ENCODE measurements around the gene SCYGR3.
"Not testable (repeated sequence)": the region's sequence is repeated elsewhere in the genome, so short reads cannot be mapped to it uniquely, and the experiment has no call there.

The SCYGR3 gene

DNA sequence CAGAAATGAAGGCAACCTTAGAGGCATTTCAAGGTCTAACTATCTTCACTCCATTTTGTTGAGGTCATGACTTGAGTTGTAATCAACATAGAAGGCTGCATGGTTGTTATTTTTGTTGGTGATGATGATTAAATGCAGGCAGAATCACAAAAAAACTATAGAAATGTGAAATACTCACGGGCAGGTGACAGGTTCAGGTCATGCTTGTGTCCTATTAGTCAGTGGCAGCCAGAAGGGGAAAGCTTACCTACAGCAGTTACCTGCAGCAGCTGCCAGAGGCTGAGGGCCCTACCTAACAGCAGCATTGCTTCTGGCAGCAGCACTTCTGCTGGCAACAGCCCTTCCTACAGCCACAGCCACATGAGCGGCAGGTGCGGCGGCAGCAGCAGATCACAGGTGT lies 394 bp downstream of the SCYGR3 start:
- DNase-seq (ENCODE audit: low read depth in 1 of 2, low spot score in 1 of 2) = no peak

DNA sequence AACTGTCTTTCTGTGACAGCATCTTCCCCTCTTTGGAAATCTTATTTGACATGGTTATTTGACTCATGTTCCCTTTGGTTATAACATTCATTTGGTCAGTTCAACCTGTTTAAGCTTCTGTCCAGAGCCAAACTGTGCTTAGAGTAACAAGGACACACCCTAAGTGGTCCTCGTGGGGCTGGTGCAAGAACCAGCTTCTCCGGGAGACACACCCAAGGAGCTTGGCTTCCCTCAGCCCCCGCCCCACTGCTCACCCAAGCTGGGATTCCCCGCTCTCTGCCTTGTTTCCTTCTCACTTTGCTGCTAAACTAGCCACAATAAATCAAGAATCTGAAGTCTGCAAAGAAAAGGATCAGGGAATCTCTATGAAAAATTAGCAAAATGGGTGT lies 1.4 kb downstream of the SCYGR3 start:
- no peak for DNase-seq (ENCODE audit: low read depth in 1 of 2, low spot score in 1 of 2)

DNA sequence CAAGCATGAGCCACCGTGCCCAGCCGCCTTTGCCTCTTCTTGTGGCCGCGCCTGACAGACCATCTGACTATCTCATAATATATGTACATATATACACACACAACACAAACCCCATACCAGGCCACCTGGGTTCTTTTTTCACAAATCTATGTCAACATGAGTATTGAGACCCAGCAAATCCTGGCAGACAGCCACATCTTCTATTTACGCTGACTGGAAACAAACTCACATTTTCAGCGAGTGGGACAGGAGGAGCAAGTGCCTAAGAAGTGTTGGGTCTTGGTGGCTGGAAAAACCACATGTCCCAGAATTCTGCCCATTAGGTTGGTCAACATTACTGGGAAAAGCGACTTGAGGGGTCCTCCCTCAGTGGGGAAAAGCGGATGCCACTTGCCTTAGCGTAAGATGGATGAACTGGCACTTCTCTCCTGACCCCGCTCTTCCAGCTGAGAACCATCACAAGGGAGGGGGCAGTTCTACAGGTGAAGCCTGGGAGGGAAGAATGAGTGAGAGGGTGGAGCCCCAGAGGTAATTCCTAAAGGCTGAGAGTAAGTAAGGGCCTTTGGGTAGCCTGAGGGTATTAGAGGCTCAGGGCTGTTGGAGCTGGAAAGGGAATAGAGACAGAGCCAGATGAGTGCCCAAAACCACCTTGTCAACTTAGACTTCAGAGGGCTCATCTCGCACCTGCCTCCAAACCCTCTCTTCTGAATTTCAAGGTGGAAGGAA lies 1.9 kb downstream of the SCYGR3 start:
- no peak for DNase-seq (ENCODE audit: low read depth in 1 of 2, low spot score in 1 of 2)

DNA sequence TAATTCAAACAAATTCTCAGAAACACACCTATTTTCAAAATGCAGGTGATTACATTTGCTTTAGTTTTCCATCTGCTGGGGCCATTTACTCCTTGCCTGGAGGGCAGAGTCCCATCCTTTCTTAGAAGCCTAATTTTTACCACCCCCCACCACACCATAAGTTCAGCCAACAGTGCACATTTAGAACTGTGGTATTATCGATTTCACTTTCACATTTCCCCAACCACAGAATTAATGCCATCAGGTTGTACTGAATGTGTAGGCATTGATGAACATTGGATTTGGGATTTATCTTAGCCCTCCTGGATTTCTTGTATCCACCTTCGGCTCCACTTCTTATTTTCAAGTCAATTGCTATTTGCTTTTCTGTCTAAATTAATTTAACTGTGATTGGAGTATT lies 4.5 kb downstream of the SCYGR3 start:
- DNase-seq (ENCODE audit: low read depth in 1 of 2, low spot score in 1 of 2) = no peak

DNA sequence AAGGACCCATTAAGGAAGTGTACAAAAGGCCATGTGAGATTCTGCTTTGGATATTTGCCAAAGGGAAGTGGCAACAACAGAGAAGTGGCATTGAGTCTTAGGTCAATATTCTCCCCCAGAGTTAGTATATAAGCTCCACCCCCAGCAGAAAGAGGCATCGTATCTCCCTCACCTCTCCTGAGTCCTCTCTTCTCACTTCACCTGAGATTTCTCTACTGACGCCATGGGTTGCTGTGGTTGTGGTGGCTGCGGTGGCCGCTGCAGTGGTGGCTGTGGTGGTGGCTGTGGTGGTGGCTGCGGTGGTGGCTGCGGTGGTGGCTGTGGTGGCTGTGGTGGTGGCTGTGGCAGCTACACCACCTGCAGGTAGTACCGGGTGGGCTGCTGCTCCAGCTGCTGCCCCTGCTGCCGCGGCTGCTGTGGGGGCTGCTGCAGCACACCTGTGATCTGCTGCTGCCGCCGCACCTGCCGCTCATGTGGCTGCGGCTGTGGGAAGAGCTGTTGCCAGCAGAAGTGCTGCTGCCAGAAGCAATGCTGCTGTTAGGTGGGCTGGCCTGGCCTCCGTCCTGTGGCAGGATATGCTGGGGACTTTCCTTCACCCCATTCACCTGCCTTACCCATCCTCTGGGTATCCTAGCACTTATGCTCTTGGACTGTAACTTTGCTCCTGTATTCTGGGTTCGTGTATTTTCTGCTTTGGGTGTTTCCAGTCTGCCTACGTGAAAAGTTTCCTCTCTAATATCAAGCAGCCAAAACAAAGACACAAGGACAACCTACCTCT lies 5.9 kb downstream of the SCYGR3 start:
- DNase-seq (ENCODE audit: low read depth in 1 of 2, low spot score in 1 of 2) = no peak

DNA sequence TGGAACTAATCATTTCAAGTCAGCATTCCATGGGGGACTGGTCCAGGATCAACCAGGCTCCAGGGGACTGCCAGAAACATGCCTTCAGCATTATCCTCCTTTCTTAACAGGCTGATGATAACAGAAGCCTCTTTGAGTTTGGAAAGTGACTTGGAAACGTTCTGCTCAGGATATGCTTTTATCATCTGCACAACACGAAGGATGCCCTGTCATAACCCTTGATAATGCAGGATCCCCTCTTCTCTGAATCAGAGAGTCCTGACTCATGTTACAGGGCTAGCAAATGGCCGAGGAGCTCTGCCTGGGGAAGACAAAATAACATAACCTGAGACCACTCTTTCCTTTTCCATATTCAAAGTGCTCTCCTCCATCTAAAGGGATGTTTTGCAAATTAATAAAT lies 6.7 kb downstream of the SCYGR3 start:
- DNase-seq (ENCODE audit: low read depth in 1 of 2, low spot score in 1 of 2) = no peak

DNA sequence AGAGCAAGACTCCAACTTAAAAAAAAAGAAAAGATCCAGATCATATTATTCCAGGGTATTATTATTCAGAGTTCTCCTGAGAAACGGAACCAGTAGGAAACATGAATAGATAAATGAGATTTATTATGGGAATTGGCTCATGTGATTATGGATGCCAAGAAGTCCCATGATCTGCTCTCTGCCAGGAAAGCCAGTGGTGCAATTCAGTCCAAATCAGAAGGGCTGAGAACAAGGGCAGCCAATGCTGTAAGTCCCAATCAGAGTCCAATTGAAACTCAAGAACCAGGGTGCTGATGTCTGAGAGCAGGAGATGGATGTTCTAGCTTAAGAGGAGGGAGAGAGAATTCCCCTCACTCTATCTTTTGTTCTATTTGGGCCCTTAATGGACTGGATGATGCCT lies 8.2 kb downstream of the SCYGR3 start:
- DNase-seq (ENCODE audit: low read depth in 1 of 2, low spot score in 1 of 2) = no peak

DNA sequence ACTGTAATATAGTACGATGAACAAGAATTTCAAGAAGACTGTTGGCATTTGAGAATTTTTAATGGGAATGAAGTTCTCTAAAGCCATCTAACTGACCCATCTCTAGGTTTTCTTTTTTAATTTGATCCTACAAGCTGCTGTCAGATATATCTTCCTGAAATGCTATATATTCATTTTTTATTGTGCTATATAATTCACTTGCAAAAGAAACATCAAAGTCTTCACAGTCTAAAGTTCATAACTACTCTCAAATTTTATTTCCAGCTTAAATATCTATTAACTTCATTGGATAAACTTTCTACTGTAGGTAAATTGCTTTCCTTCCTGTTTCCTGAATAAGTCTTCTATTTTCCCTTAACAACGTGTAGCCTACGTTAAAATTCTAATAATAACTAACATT lies 12.3 kb downstream of the SCYGR3 start:
- no peak for DNase-seq (ENCODE audit: low read depth in 1 of 2, low spot score in 1 of 2)

DNA sequence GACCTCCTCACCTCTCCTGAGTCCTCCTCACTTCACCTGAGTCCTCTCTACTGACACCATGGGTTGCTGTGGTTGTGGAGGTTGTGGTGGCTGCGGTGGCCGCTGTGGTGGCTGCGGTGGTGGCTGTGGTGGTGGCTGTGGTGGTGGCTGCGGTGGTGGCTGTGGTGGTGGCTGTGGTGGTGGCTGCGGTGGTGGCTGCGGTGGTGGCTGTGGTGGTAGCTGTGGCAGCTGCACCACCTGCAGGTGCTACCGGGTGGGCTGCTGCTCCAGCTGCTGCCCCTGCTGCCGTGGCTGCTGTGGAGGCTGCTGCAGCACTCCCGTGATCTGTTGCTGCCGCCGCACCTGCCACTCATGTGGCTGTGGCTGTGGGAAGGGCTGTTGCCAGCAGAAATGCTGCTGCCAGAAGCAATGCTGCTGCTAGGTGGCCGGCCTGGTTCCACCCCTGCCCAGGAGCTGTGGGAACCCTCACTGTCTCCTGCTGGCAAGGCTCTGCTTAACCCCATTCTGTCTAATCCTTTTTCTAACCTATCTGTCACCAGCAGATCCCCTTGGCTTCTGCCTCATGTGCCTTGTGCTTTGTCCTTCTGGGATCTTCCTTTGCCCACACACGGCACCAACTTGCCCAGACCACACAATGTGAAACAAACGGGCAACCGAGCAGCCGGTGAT lies 15.7 kb downstream of the SCYGR3 start, which contains the start of gene SCYGR2:
Gene SCYGR2, plus strand, starts transcription at position 59 of the 669 bp plus-strand sequence. Its CDS starts 0 bp downstream, at position 59.
- not testable (repeated sequence) for DNase-seq (ENCODE audit: low read depth in 1 of 2, low spot score in 1 of 2)

DNA sequence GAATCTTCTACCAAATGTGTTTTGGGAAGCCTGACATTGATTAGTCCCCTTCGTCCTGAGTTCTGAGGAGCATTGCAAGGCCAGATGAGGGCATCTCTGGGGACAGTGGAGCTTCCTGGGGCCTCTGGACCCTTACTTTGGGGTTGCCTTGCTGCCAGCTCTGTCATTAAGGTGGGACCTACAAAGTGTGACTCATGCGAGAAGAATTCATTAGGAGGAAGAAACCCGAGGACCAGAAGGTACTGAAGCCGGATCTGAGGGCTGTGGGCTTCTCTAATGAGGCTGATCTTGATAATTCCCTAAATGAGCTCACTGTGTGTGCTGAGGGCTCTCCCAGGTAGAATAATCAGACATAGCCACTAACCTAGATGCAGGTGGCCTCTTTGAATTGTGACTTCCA lies 16.6 kb downstream of the SCYGR3 start:
- no peak for DNase-seq (ENCODE audit: low read depth in 1 of 2, low spot score in 1 of 2)

DNA sequence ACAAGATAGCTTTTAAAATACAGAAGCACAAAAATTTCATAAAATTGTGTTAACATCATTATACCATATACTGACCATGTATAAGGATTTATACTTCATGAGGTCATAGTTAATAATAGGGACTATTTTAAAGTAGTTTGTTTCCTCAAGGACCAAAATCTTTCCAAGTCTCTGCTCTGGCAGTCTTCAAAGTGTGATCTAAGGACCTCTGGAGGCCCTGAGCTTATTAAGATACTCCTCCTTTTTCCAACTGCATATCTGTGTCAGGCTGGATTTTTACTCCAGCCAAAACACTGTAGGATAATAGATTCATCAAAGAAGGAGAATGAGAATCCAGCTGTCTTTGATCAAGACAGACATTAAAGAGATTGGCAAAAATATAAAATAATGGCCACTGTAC lies 17.6 kb downstream of the SCYGR3 start:
- DNase-seq (ENCODE audit: low read depth in 1 of 2, low spot score in 1 of 2) = no peak

DNA sequence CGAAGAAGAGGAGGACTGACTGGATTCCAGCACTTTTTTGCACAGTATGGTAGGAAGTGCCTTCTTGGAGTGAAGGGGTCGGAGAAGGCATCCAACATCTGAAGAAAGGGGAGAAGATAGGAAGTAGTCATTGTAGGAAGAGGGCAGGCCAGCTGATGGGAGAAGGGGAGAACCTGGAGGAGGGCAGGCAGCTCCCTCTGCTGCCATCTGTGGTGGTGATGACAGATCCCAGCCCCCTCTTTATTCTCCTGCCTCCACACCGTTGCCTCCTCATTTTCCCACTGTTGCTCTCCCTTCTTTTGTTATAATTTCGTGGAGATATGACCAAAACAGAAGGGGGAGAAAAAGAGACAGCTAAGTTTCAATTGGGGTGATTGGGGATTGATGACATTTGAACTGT lies 18.8 kb downstream of the SCYGR3 start:
- no peak for DNase-seq (ENCODE audit: low read depth in 1 of 2, low spot score in 1 of 2)

DNA sequence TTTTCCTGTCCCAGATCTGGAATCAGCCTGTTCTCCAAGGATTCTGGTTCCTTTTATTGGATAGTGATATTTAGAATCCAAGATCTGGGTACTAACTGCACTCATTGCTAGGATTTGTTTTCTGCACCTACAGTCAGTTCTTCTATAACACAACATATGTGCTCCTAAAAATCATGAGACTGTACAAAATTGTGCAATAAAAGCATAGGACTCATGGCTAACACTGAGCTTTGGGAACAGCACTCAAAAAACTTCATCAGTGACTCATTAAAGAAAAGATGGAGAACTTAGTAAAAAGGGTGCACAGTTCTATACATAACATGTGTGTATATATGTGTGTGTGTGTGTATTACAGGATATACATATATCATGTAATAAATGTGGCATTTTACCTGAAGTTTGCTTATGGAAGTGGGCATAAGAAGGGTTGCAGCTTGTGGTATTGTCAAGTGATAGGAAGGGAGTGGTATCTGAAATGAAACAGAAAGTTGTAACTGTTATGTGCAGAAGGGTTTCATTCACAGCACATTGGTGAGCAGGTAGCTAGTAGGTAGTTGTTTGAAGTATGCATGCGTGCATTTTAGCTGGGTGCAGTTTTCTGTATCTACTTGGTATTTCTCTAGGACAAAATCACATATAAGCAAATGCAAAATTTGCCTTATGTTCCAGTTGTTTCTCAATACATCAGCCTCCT lies 21.8 kb downstream of the SCYGR3 start:
- no peak for DNase-seq (ENCODE audit: low read depth in 1 of 2, low spot score in 1 of 2)

DNA sequence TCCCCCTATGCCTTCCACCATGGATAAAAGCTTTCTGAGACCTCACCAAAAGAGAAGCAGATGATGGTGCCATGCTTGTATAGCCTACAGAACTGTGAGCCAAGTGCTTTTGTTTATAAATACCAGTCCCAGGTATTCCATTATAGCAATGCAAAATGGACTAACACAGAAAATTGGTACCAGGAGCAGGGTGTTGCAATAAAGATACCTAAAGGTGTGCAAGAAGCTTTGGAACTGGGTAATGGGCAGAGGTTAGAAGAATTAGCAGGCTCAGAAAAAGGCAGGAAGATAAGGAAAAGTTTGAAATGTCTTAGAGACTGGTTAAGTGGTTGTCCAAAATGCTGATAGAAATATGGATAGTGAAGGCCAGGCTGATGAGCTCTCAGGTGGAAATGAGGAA lies 32.3 kb downstream of the SCYGR3 start:
- no peak for DNase-seq (ENCODE audit: low read depth in 1 of 2, low spot score in 1 of 2)

DNA sequence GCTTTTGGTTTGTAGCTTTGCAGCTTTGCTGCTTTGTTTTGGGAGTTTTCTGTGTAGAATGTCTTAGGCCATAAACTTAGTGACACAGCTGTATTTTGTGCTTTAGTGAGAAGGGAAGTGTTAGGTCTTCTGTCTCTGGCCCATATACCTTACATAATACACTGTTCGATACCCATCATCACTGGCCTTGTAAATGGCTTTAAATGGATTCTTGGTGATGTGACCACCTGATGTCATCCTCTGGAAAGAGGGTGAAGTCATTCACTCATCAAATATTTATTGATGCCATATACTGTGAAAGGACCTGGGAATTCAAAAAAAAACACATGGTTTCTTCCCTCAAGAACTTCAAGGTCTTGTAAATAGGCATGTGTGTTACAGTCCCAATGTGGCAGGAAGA lies 34.8 kb downstream of the SCYGR3 start:
- DNase-seq (ENCODE audit: low read depth in 1 of 2, low spot score in 1 of 2) = no peak

DNA sequence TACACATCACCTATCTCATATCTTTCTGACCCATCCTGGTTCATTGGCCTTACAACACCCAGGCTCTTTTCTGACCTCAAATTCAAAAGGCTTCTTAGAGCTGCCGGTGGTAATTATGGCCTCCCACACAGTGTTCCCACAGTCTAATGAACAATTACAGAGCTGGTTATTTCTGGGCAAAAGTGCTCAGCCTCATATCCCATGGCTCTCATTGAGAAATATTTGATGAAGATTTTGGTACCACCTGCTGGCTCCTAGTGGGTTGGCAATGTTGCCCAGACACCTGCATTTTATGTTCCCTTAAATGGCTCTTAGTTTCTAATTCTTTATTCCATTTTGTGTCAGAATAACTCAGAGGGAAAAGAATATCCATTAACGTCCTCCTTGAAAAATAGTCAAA lies 36.0 kb downstream of the SCYGR3 start:
- DNase-seq (ENCODE audit: low read depth in 1 of 2, low spot score in 1 of 2) = no peak

DNA sequence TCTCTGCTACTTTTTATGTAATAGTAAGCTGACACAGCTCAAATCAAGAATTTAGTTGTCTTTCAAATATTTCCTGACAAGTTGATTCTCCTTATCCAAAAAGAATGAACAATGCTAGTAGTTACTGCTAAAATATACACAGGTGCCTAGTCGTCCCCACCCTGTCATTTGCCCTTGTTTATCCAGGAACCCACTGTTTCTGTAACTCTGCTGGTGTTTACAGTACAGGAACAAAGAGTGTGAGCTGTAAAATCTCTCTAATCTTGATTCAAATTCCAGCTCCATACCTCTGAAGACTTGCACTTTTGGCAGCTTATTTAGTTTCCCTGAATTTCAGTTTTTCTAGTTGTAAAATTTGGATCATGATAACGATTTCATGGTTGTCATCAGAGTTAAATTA lies 37.1 kb downstream of the SCYGR3 start:
- no peak for DNase-seq (ENCODE audit: low read depth in 1 of 2, low spot score in 1 of 2)

DNA sequence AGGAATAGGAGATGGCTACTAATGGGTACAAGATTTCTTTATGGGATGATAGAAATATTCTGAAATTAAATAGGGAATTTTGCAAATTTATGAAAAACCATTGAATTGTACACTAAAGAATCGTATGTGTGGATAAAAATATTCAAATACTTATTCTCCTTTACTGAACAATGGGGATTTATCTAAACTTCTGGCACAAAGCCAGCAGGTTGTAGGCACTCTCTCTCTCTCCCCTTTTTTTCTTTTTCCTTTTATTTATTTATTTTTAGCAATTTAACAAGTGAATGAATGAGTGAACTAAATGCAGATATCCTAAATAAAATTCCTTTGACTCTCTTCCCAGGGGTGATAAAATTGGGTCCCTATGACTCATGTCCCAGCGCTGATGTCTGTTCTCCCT lies 37.8 kb downstream of the SCYGR3 start:
- DNase-seq (ENCODE audit: low read depth in 1 of 2, low spot score in 1 of 2) = no peak

DNA sequence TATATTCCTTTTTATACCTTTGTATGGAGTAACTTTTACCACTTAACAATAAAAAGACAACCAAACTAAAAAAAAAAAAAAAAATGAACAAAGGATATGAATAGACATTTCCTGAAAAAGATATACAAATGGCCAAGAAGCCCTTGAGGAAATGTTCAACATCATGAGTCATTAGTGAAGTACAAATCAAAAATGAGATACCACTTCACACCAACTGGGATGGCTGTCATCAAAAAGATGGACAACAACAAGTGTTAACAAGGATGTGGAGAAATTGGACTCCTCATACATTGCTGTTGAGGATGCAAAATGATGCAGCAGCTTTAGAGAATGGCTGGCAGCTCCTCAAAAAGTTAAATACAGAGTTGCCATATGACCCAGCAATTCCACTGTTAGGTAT lies 38.5 kb downstream of the SCYGR3 start:
- no peak for DNase-seq (ENCODE audit: low read depth in 1 of 2, low spot score in 1 of 2)

DNA sequence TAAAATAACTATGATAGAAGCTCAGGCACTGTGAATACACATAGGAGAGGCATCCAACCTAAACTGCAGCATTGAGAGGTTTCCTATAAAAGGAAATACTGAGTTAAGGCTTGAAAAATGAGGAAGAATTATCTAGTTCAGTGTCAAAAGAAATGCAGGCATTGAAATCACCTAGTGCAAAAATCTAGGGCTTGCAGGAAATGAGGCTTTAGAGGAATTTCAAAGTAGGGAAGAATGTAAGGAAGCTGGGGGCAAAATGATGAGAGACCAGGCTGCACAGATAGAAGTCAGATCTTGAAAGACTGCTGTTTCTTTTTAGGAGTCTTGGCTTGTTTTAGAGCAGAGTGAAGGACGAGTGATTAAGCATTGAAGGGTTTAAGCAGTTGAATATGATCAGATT lies 44.0 kb downstream of the SCYGR3 start:
- no peak for DNase-seq (ENCODE audit: low read depth in 1 of 2, low spot score in 1 of 2)

DNA sequence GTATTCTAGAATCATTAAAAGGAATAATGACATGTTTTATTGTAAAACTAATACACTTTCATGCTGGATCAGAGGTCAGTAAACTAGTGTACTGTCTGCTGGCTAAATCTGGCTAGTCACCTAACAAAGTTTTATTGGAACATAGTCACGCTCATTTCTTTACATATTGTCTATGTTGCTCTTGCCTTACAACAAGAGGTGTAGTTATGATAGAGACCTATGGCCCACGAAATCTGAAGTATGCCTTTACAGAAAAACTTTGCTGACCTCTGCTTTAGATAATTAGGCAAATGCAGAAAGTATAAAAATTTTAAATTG lies 45.8 kb downstream of the SCYGR3 start:
- DNase-seq (ENCODE audit: low read depth in 1 of 2, low spot score in 1 of 2) = no peak

DNA sequence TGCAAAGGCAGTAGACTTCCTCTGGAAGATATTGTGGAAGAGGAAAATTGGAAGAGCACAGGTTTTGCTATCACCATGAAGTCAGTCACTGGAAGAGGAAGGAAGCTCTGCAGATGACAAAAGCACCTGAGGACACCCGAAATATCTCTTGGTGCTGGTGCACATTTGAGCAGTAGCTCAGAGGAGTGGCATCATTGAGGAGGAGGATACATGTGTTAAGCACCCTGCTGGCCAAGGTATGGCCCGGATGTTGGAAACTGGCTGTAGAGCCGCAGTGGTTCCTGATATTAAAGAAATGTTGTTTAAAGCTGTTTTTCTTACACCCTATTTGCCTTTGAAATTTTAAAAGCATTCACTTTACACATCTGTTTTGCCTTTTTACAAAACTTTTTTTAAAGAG lies 48.6 kb downstream of the SCYGR3 start:
- DNase-seq (ENCODE audit: low read depth in 1 of 2, low spot score in 1 of 2) = no peak

Measured in activated CD4-positive, alpha-beta T cell treated with anti-CD3 and anti-CD28 coated beads, Interleukin-2, amount 50 U/mL, for 24 hours (primary cell).